IMR-90 (cell line): ENCODE measurements around the gene PITPNC1. TPM values are rescaled to one million over a fixed set of nuclear protein-coding genes. Genes with fewer than 3 reads are reported as not detected.
"Not testable (repeated sequence)": the region's sequence is repeated elsewhere in the genome, so short reads cannot be mapped to it uniquely, and the experiment has no call there.

Experiments
- ATAC-seq: fragments of 200-7000 bp; cut with Tn5 transposase; 2 replicates; pipeline ENCODE4 v1.9.1; 2020; ENCODE audit warnings: low read depth, mild to moderate bottlenecking, moderate library complexity
- BruUV-seq: library from RNA; stranded (reverse); fragments of 400-500 nt; replicated peaks from 2 replicates; lab custom pipeline; 2021; lab: Mats Ljungman, UMichigan
- CTCF ChIA-PET: fragments of 300-600 bp; formaldehyde crosslinking; extraction: SDS; loops from one replicate; lab custom pipeline; 2021; ENCODE audit warnings: antibody characterized with exemption; lab: Yijun Ruan, JAX
- POLR2A ChIA-PET: fragments of 300-600 bp; sonication (Branson Sonifier 250); formaldehyde crosslinking; loops from one replicate; lab custom pipeline; 2022; ENCODE audit warnings: antibody characterized with exemption; ENCODE audit not compliant: unreplicated experiment; lab: Charles Lee
- DNase-seq: peaks from one replicate; pipeline ENCODE4 v3.0.0; 2013
- H2AFZ ChIP-seq: replicated peaks from 2 replicates; pipeline ENCODE3; 2013; ENCODE audit warnings: low read length, mild to moderate bottlenecking; ENCODE audit not compliant: poor library complexity
- H2AK5ac ChIP-seq: 2 replicates; pipeline ENCODE4 v1.6.1; 2013; ENCODE audit warnings: low read depth, low read length, inconsistent platforms
- H2AK9ac ChIP-seq: replicated peaks from 2 replicates; pipeline ENCODE3; 2013; ENCODE audit warnings: mild to moderate bottlenecking, low read depth, low read length, moderate library complexity; ENCODE audit not compliant: poor library complexity
- H2BK120ac ChIP-seq: 2 replicates; pipeline ENCODE4 v1.6.1; 2013; ENCODE audit warnings: low read depth, low read length, inconsistent platforms
- H2BK15ac ChIP-seq: 3 replicates; pipeline ENCODE4 v1.6.1; 2013; ENCODE audit warnings: low read depth, low read length, inconsistent platforms
- H2BK20ac ChIP-seq: 2 replicates; pipeline ENCODE4 v1.6.1; 2013; ENCODE audit warnings: low read depth, mild to moderate bottlenecking, inconsistent platforms, low read length, moderate library complexity
- H2BK5ac ChIP-seq: 2 replicates; pipeline ENCODE4 v1.6.1; 2013; ENCODE audit warnings: mild to moderate bottlenecking, low read depth, low read length, inconsistent platforms; ENCODE audit not compliant: poor library complexity, severe bottlenecking
- H3K14ac ChIP-seq: replicated peaks from 2 replicates; pipeline ENCODE4 v1.6.1; 2013; ENCODE audit warnings: low read depth, low read length, inconsistent platforms
- H3K18ac ChIP-seq: 2 replicates; pipeline ENCODE4 v1.6.1; 2013; ENCODE audit warnings: low read depth, low read length, control low read depth
- H3K23ac ChIP-seq: 2 replicates; pipeline ENCODE4 v1.6.1; 2013; ENCODE audit warnings: low read depth, low read length, inconsistent platforms
- H3K27ac ChIP-seq: 2 replicates; pipeline ENCODE4 v1.5.1; 2013; ENCODE audit warnings: mild to moderate bottlenecking, control low read depth, low read length; ENCODE audit not compliant: insufficient read depth
- H3K27me3 ChIP-seq: 2 replicates; pipeline ENCODE4 v1.6.1; 2013; ENCODE audit warnings: low read length; ENCODE audit not compliant: control insufficient read depth, insufficient read depth
- H3K36me3 ChIP-seq: 2 replicates; pipeline ENCODE4 v1.6.1; 2013; ENCODE audit warnings: low read length, mixed read lengths; ENCODE audit not compliant: control insufficient read depth, insufficient read depth
- H3K4ac ChIP-seq: 2 replicates; pipeline ENCODE4 v1.6.1; 2013; ENCODE audit warnings: low read depth, low read length, inconsistent platforms
- H3K4me1 ChIP-seq: 2 replicates; pipeline ENCODE4 v1.6.1; 2013; ENCODE audit warnings: low read length, mixed read lengths; ENCODE audit not compliant: control insufficient read depth, insufficient read depth
- H3K4me2 ChIP-seq: 2 replicates; pipeline ENCODE4 v1.6.1; 2013; ENCODE audit warnings: low read depth, mild to moderate bottlenecking, control low read depth, low read length, moderate library complexity
- H3K4me3 ChIP-seq: 2 replicates; pipeline ENCODE4 v1.5.1; 2013; ENCODE audit warnings: low read depth, mild to moderate bottlenecking, control low read depth, low read length, moderate library complexity; ENCODE audit not compliant: insufficient read depth
- H3K56ac ChIP-seq: 2 replicates; pipeline ENCODE4 v1.6.1; 2013; ENCODE audit warnings: low read length, inconsistent platforms; ENCODE audit not compliant: insufficient read depth; ENCODE audit errors: extremely low read depth
- H3K79me1 ChIP-seq, 2 experiments: 2 replicates each; pipeline ENCODE4 v1.6.1; 2013; ENCODE audit warnings: low read length in 2 of 2, inconsistent platforms in 1 of 2, low read depth in 1 of 2
- H3K9ac ChIP-seq: 2 replicates; pipeline ENCODE4 v1.6.1; 2013; ENCODE audit warnings: low read depth, low read length, control low read depth
- H3K9me1 ChIP-seq: 2 replicates; pipeline ENCODE4 v1.6.1; 2013; ENCODE audit warnings: low read length, inconsistent platforms; ENCODE audit not compliant: insufficient read depth
- H3K9me3 ChIP-seq: 2 replicates; pipeline ENCODE4 v1.6.1; 2013; ENCODE audit warnings: low read length; ENCODE audit not compliant: control insufficient read depth, insufficient read depth
- H4K20me1 ChIP-seq: 2 replicates; pipeline ENCODE4 v1.6.1; 2013; ENCODE audit warnings: low read length, inconsistent platforms; ENCODE audit not compliant: insufficient read depth
- H4K5ac ChIP-seq: 2 replicates; pipeline ENCODE4 v1.6.1; 2013; ENCODE audit warnings: mild to moderate bottlenecking, low read depth, low read length, control low read depth
- H4K8ac ChIP-seq, 2 experiments: 2 replicates each; pipeline ENCODE4 v1.6.1; 2013; ENCODE audit warnings: low read depth in 2 of 2, low read length in 2 of 2, control low read depth in 1 of 2, inconsistent platforms in 1 of 2
- H4K91ac ChIP-seq: 2 replicates; pipeline ENCODE4 v1.6.1; 2013; ENCODE audit warnings: low read depth, low read length, inconsistent platforms; ENCODE audit not compliant: insufficient read depth
- WGBS, 2 experiments: methylation state at CpG; one replicate each; pipeline versions ENCODE4 v1.1.5 to v1.1.7; 2013; ENCODE audit warnings: missing lambda C conversion rate in 2 of 2; ENCODE audit not compliant: insufficient read length in 1 of 2; ENCODE audit errors: extremely low coverage in 2 of 2; 5-methylcytosine and 5-hydroxymethylcytosine counted together
- dilution Hi-C: fragments of 300-500 bp; cut with HindIII; formaldehyde crosslinking; loops from one replicate; pipeline ENCODE4 v1.14.3; 2018; ENCODE audit warnings: low sequenced_read_pairs; ENCODE audit not compliant: unreplicated experiment
- in situ Hi-C: fragments of 300-500 bp; cut with MboI; formaldehyde crosslinking; loops from 3 replicates; pipeline ENCODE4 v1.14.3; 2019; ENCODE audit warnings: low sequenced_read_pairs, inconsistent platforms, mixed read lengths
- intact Hi-C: fragments of 100-400 bp; cut with micrococcal nuclease; formaldehyde crosslinking; loops from 2 replicates; pipeline ENCODE4 v1.10.0; 2022
- polyA plus RNA-seq, 3 experiments: library from polyadenylated mRNA; depleted of rRNA; stranded (reverse); fragments of >200 nt; gene quantifications; 2 replicates each; pipeline ENCODE4 v1.2.3, GENCODE V29; 2012; ENCODE audit warnings: low replicate concordance in 1 of 3
- total RNA-seq: library from RNA; depleted of rRNA; stranded (reverse); fragments of >200 nt; gene quantifications from 2 replicates; pipeline ENCODE4 v1.2.3, GENCODE V29; 2012

The PITPNC1 gene
- total and polyA plus RNA-seq, 2 of the 4 experiments (the other 2 are of a cell fraction): 4.1 TPM

- H3K56ac ChIP-seq, H3K4me3 ChIP-seq, H3K23ac ChIP-seq, H3K14ac ChIP-seq, H2BK5ac ChIP-seq, H4K8ac ChIP-seq, H4K5ac ChIP-seq, H2BK15ac ChIP-seq, H2AFZ ChIP-seq, H3K27ac ChIP-seq, H3K9ac ChIP-seq, H3K79me1 ChIP-seq, ATAC-seq, dilution Hi-C loops, H3K4ac ChIP-seq, H3K9me1 ChIP-seq, H2AK5ac ChIP-seq, H3K27me3 ChIP-seq, H4K20me1 ChIP-seq, H3K36me3 ChIP-seq, H2BK120ac ChIP-seq, BruUV-seq, H2BK20ac ChIP-seq, H3K9me3 ChIP-seq, H4K91ac ChIP-seq, H3K18ac ChIP-seq, DNase-seq, in situ Hi-C loops, intact Hi-C loops, H3K4me2 ChIP-seq, H3K4me1 ChIP-seq, H2AK9ac ChIP-seq: not testable (repeated sequence)
- POLR2A ChIA-PET: interaction anchor here (0.7 kb wide), 1 partner anchor 15 kb away, joined by 5 read pairs; no protein-coding TSS in a partner anchor
- WGBS, 2 experiments: no CpG with 5 or more reads among the region's 8 CpGs
- CTCF ChIA-PET: interaction anchor here (1.2 kb wide), 1 partner anchor 39 kb away, joined by 4 read pairs; no protein-coding TSS in a partner anchor
These were observed 268.1 kb downstream of the PITPNC1 start for GRCh38 chr17:67645195-67645594.
